ENCODE results near the gene IGSF11. TPM values are rescaled to one million over a fixed set of nuclear protein-coding genes. Genes with fewer than 3 reads are reported as not detected.

Gene IGSF11
- total and polyA plus RNA-seq, 2 donors (not counting 1 experiment from before 2014, with no cell fraction given), result not detected

DNA sequence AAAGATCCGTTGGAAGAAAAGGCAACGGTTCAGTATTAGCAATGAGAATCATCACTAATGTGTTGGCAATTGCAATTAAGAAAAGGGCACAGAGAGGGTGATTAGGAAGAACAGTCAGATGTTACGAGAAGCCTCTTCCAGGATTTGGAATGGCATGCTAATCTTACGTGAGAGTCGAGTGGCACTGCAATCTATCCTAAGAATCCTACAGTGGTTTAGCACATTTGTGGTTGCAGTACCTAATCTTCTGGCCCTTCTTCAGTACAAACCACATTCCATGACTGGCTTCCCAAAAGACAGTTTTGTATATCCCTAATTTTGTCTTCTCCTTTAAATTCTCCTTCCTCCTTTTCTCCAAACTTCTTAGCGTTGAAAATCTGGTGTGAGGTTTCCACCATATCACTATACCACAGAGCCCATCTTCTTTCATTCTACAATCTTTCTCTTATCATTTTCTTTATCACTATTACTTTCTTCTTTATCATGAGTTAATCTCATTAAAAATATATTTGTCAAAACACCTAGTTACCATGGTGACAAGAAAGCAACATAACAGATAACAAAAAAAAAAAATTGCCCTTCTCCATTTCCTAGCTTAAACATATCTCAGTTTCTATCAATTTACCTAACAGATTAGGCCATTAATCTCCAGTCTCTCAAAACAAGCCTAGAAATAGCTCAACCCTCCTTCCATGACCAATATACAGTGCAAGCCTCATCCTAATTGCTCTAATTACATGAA is 60.1 kb downstream of the IGSF11 start:
- no peak overlapping the region for H3K4me3 ChIP-seq (ENCODE audit: control extremely low read depth in 1 of 5, extremely low read depth in 1 of 5, insufficient read depth in 1 of 5, low read depth in 2 of 5, low read length in 4 of 5)
- peaks cover 0 to 5% (median 0%) of the 10 kb centered on the region in 3 donors for H3K9me3 ChIP-seq (ENCODE audit: control extremely low read depth in 1 of 3, control insufficient read depth in 2 of 3, insufficient read depth in 1 of 3, low read length in 2 of 3)
- no peak overlapping the region for H3K27ac Mint-ChIP-seq
- H3K4me1 Mint-ChIP-seq, result no peaks in the 10 kb centered on the region
- CTCF ChIA-PET, result no interaction called here
- TF ChIP-seq, protein P1, sequence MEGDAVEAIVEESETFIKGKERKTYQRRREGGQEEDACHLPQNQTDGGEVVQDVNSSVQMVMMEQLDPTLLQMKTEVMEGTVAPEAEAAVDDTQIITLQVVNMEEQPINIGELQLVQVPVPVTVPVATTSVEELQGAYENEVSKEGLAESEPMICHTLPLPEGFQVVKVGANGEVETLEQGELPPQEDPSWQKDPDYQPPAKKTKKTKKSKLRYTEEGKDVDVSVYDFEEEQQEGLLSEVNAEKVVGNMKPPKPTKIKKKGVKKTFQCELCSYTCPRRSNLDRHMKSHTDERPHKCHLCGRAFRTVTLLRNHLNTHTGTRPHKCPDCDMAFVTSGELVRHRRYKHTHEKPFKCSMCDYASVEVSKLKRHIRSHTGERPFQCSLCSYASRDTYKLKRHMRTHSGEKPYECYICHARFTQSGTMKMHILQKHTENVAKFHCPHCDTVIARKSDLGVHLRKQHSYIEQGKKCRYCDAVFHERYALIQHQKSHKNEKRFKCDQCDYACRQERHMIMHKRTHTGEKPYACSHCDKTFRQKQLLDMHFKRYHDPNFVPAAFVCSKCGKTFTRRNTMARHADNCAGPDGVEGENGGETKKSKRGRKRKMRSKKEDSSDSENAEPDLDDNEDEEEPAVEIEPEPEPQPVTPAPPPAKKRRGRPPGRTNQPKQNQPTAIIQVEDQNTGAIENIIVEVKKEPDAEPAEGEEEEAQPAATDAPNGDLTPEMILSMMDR (IDR thresholded peaks at IDR 0.05), result no peak
- TF ChIP-seq EZH2 (IDR thresholded peaks at IDR 0.05; ENCODE audit: borderline replicate concordance, insufficient read depth, low read depth, low read length, poor library complexity, severe bottlenecking), result no peak
- intact Hi-C loops (cut with micrococcal nuclease), result no loop called here
- WGBS (ENCODE audit: insufficient coverage), result 97% methylated on average over 6 of the region's 6 CpGs
- no peaks in the 10 kb centered on the region for H3K4me1 ChIP-seq (ENCODE audit: control insufficient read depth in 2 of 2, insufficient read depth in 2 of 2, low read length in 2 of 2)
- H4K20me1 ChIP-seq (ENCODE audit: control insufficient read depth, insufficient read depth, low read length, poor library complexity, severe bottlenecking), result no peaks in the 10 kb centered on the region
- H2AFZ ChIP-seq (ENCODE audit: insufficient read depth, low read depth, low read length, poor library complexity, severe bottlenecking), result no peak overlapping the region
- H3K79me2 ChIP-seq (ENCODE audit: control insufficient read depth, insufficient read depth, low read length), result no peaks in the 10 kb centered on the region
- no peak overlapping the region for H3K4me3 Mint-ChIP-seq
- no peaks in the 10 kb centered on the region for H3K9me3 Mint-ChIP-seq (ENCODE audit: insufficient read depth)
- no peaks in the 10 kb centered on the region for H3K36me3 ChIP-seq (replicated peaks in 1 of 2; ENCODE audit: control extremely low read depth in 1 of 2, control insufficient read depth in 1 of 2, extremely low read depth in 1 of 2, insufficient read depth in 2 of 2, low read length in 1 of 2)
- H3K27ac ChIP-seq (ENCODE audit: low read length in 2 of 2), result no peak overlapping the region
- no peak for DNase-seq
- H3K4me2 ChIP-seq (replicated peaks; ENCODE audit: low read depth, low read length, poor library complexity, severe bottlenecking), result no peak overlapping the region
- POLR2A ChIA-PET, result no interaction called here
- H3K9ac ChIP-seq (ENCODE audit: low read length), result no peak overlapping the region
- peaks cover 7% of the 10 kb centered on the region for H3K27me3 Mint-ChIP-seq
- no peaks in the 10 kb centered on the region for H3K27me3 ChIP-seq (replicated peaks in 1 of 4; ENCODE audit: control extremely low read depth in 1 of 4, control insufficient read depth in 3 of 4, insufficient read depth in 4 of 4, low read length in 3 of 4)
- ATAC-seq (ENCODE audit: low read depth), result no peak

- POLR2A ChIA-PET, result no interaction called here
These were observed 61.6 kb downstream of the IGSF11 start for GRCh38 chr3:118973050-118973449.

More at GRCh38 chr3:118973050-118973449, 61.6 kb downstream of the IGSF11 start:
- Histone ChIP-seq H3K4me1 (ENCODE audit: control insufficient read depth in 2 of 2, insufficient read depth in 2 of 2, low read length in 2 of 2) (no peaks in the 10 kb centered on the region), H3K27me3 (replicated peaks in 1 of 4; ENCODE audit: control extremely low read depth in 1 of 4, control insufficient read depth in 3 of 4, insufficient read depth in 4 of 4, low read length in 3 of 4) (no peaks in the 10 kb centered on the region), H4K20me1 (ENCODE audit: control insufficient read depth, insufficient read depth, low read length, poor library complexity, severe bottlenecking) (no peaks in the 10 kb centered on the region), H3K4me3 (ENCODE audit: control extremely low read depth in 1 of 5, extremely low read depth in 1 of 5, insufficient read depth in 1 of 5, low read depth in 2 of 5, low read length in 4 of 5) (no peak overlapping the region), H3K27ac (ENCODE audit: low read length in 2 of 2) (no peak overlapping the region), H3K9me3 (ENCODE audit: control extremely low read depth in 1 of 3, control insufficient read depth in 2 of 3, insufficient read depth in 1 of 3, low read length in 2 of 3) (peaks cover 0 to 4% (median 0%) of the 10 kb centered on the region in 3 donors), H3K4me2 (replicated peaks; ENCODE audit: low read depth, low read length, poor library complexity, severe bottlenecking) (no peak overlapping the region), H3K36me3 (replicated peaks in 1 of 2; ENCODE audit: control extremely low read depth in 1 of 2, control insufficient read depth in 1 of 2, extremely low read depth in 1 of 2, insufficient read depth in 2 of 2, low read length in 1 of 2) (no peaks in the 10 kb centered on the region), H2AFZ (ENCODE audit: insufficient read depth, low read depth, low read length, poor library complexity, severe bottlenecking) (no peak overlapping the region), H3K9ac (ENCODE audit: low read length) (no peak overlapping the region), H3K79me2 (ENCODE audit: control insufficient read depth, insufficient read depth, low read length) (no peaks in the 10 kb centered on the region)
- WGBS (ENCODE audit: insufficient coverage), result 64% methylated on average over 2 of the region's 3 CpGs
- H3K4me1 Mint-ChIP-seq, result no peaks in the 10 kb centered on the region
- intact Hi-C loops (cut with micrococcal nuclease), result no loop called here
- ATAC-seq (ENCODE audit: low read depth) (no peak), DNase-seq (no peak)
- H3K27me3 Mint-ChIP-seq, result peaks cover 4% of the 10 kb centered on the region
- H3K27ac Mint-ChIP-seq, result no peak overlapping the region
- TF ChIP-seq, protein P1 (IDR thresholded peaks at IDR 0.05), result no peak
- TF ChIP-seq EZH2 (IDR thresholded peaks at IDR 0.05; ENCODE audit: borderline replicate concordance, insufficient read depth, low read depth, low read length, poor library complexity, severe bottlenecking), result no peak
- no peak overlapping the region for H3K4me3 Mint-ChIP-seq
- CTCF ChIA-PET, result no interaction called here
- no peaks in the 10 kb centered on the region for H3K9me3 Mint-ChIP-seq (ENCODE audit: insufficient read depth)
